ENCODE results near the gene PIK3CG.
A peak's percentile ranks its signal among the peaks of the same experiment; 100 is the strongest.
"Not testable (repeated sequence)": the region's sequence is repeated elsewhere in the genome, so short reads cannot be mapped to it uniquely, and the experiment has no call there.

Gene PIK3CG

DNA sequence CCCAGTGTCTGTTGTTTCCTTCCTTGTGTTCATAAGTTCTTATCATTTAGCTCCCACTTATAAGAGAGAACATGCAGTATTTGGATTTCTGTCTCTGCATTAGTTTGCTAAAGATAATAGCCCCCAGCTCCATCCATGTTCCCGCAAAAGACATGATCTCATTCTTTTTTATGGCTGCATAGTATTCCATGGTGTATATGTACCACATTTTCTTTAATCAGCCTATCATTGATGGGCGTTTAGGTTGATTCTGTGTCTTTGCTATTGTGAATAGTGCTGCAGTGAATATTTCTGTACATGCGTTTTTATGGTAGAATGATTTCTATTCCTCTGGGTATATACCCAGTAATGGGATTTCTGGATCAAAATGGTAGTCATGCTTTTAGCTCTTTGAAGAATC, 32.5 kb downstream of the PIK3CG start:
- TF ChIP-seq ZNF146 (tag by site-specific recombination; IDR thresholded peaks at IDR 0.05): peak; percentile 34
- POLR2A ChIA-PET; H3K9me3 ChIP-seq (ENCODE audit: control insufficient read depth, insufficient read depth, low read depth, low read length); H3K36me3 ChIP-seq (ENCODE audit: control insufficient read depth in 2 of 2, insufficient read depth in 1 of 2, low read length in 2 of 2); H3K4me3 ChIP-seq (ENCODE audit: low read depth, low read length); H3K27ac ChIP-seq (ENCODE audit: extremely low read depth, low read depth, low read length); H3K4me1 ChIP-seq (ENCODE audit: control insufficient read depth, insufficient read depth, low read length): not testable (repeated sequence)
- CTCF ChIA-PET: interaction anchor here (0.8 kb wide), 1 partner anchor 11 kb away, joined by 4 read pairs; no protein-coding TSS in a partner anchor

- TF ChIP-seq ZNF248 (tag by site-specific recombination; IDR thresholded peaks at IDR 0.05): 0 out of 2 replicates have a peak, but pooled peaks have one; percentile 43
- CTCF ChIA-PET; H3K36me3 ChIP-seq (ENCODE audit: control insufficient read depth in 2 of 2, insufficient read depth in 1 of 2, low read length in 2 of 2); POLR2A ChIA-PET; H3K27ac ChIP-seq (ENCODE audit: extremely low read depth, low read depth, low read length); H3K9me3 ChIP-seq (ENCODE audit: control insufficient read depth, insufficient read depth, low read depth, low read length); H3K4me3 ChIP-seq (ENCODE audit: low read depth, low read length); H3K4me1 ChIP-seq (ENCODE audit: control insufficient read depth, insufficient read depth, low read length): not testable (repeated sequence)
Measured at GRCh38 chr7:106898967-106899366, 33.9 kb downstream of the PIK3CG start.

- ChIA-PET POLR2A (no interaction called here), CTCF (no interaction called here)
- TF ChIP-seq ZBTB6 (tag by site-specific recombination; IDR thresholded peaks at IDR 0.05): no peak
- no peak for TF ChIP-seq ZSCAN18 (tag by site-specific recombination; IDR thresholded peaks at IDR 0.05)
- no peak for TF ChIP-seq ZNF670 (tag by site-specific recombination; IDR thresholded peaks at IDR 0.05; ENCODE audit: low read depth)
- TF ChIP-seq ZNF140 (tag by site-specific recombination; IDR thresholded peaks at IDR 0.05): no peak
- TF ChIP-seq ZXDB (tag by site-specific recombination; IDR thresholded peaks at IDR 0.05): no peak
- TF ChIP-seq, protein P1, sequence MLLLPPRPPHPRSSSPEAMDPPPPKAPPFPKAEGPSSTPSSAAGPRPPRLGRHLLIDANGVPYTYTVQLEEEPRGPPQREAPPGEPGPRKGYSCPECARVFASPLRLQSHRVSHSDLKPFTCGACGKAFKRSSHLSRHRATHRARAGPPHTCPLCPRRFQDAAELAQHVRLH (tag by site-specific recombination; IDR thresholded peaks at IDR 0.05): no peak
- no peak for TF ChIP-seq ZNF654 (tag by site-specific recombination; IDR thresholded peaks at IDR 0.05; ENCODE audit: low read depth)
- TF ChIP-seq ZNF571 (tag by site-specific recombination; IDR thresholded peaks at IDR 0.05): no peak
- no peak for TF ChIP-seq ZEB2 (tag by site-specific recombination; IDR thresholded peaks at IDR 0.05)
- no peak for TF ChIP-seq ZNF350 (tag by site-specific recombination; IDR thresholded peaks at IDR 0.05)
- TF ChIP-seq GFI1B (tag by site-specific recombination; IDR thresholded peaks at IDR 0.05): no peak
- TF ChIP-seq ZNF621 (tag by site-specific recombination; IDR thresholded peaks at IDR 0.05): no peak
- TF ChIP-seq ZNF19 (tag by site-specific recombination; IDR thresholded peaks at IDR 0.05; ENCODE audit: low read depth): no peak
- TF ChIP-seq, protein P2, sequence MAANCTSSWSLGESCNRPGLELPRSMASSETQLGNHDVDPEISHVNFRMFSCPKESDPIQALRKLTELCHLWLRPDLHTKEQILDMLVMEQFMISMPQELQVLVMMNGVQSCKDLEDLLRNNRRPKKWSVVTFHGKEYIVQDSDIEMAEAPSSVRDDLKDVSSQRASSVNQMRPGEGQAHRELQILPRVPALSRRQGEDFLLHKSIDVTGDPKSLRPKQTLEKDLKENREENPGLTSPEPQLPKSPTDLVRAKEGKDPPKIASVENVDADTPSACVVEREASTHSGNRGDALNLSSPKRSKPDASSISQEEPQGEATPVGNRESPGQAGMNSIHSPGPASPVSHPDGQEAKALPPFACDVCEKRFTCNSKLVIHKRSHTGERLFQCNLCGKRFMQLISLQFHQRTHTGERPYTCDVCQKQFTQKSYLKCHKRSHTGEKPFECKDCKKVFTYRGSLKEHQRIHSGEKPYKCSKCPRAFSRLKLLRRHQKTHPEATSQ (tag by site-specific recombination; IDR thresholded peaks at IDR 0.05): no peak
- no peak for TF ChIP-seq ZFP3 (tag by site-specific recombination; IDR thresholded peaks at IDR 0.05; ENCODE audit: low read depth)
- TF ChIP-seq ZNF513 (tag by site-specific recombination; IDR thresholded peaks at IDR 0.05): no peak
- no peak for TF ChIP-seq ZNF664 (tag by site-specific recombination; IDR thresholded peaks at IDR 0.05)
- no peaks in the 10 kb centered on the region for H3K4me1 ChIP-seq (ENCODE audit: control insufficient read depth, insufficient read depth, low read length)
- H3K9me3 ChIP-seq (ENCODE audit: control insufficient read depth, insufficient read depth, low read depth, low read length): no peaks in the 10 kb centered on the region
- H3K27ac ChIP-seq (ENCODE audit: extremely low read depth, low read depth, low read length): no peak overlapping the region
- H3K4me3 ChIP-seq (ENCODE audit: low read depth, low read length): no peak overlapping the region
- no peaks in the 10 kb centered on the region for H3K36me3 ChIP-seq (ENCODE audit: control insufficient read depth in 2 of 2, insufficient read depth in 1 of 2, low read length in 2 of 2)
Measured at GRCh38 chr7:106901828-106902441, 36.9 kb downstream of the PIK3CG start.
